K562 (cell line): Measurements from ENCODE around the gene XPOT. TPM values are rescaled to one million over a fixed set of nuclear protein-coding genes. Genes with fewer than 3 reads are reported as not detected.

ENCODE experiments used
- CREM ChIP-seq: IDR thresholded peaks from 2 replicates; pipeline ENCODE4 v1.6.1; 2014; ENCODE audit warnings: antibody characterized with exemption, low read depth
- JUND ChIP-seq, 2 experiments: IDR thresholded peaks; 2 replicates in 1 of 2; 3 replicates in 1 of 2; pipeline ENCODE4 v1.6.1; 2011; ENCODE audit warnings: borderline replicate concordance in 2 of 2, low read depth in 2 of 2, low read length in 2 of 2, improper control_type of control experiment in 1 of 2, missing biosample characterization in 1 of 2, missing genetic modification characterization in 1 of 2, missing genetic modification reagents in 1 of 2
- MGA ChIP-seq: fragments of 450-650 bp; IDR thresholded peaks from 2 replicates; pipeline ENCODE4 v1.6.1; 2016; ENCODE audit warnings: mild to moderate bottlenecking, moderate library complexity
- NFE2L1 ChIP-seq: fragments of 450-650 bp; IDR thresholded peaks from 2 replicates; pipeline ENCODE4 v1.6.1; 2016; ENCODE audit warnings: missing genetic modification characterization, low read depth, mild to moderate bottlenecking, missing compliant biosample characterization, moderate library complexity, borderline replicate concordance
- OTX1 ChIP-seq: fragments of 450-650 bp; formaldehyde crosslinking; IDR thresholded peaks from 2 replicates; pipeline ENCODE4 v1.4.0; 2022; ENCODE audit warnings: mild to moderate bottlenecking
- PHB2 ChIP-seq: fragments of 450-650 bp; IDR thresholded peaks from 2 replicates; pipeline ENCODE4 v1.6.1; 2017; ENCODE audit warnings: low read depth
- PRMT5 ChIP-seq: sonication (generic); formaldehyde crosslinking; IDR thresholded peaks from 2 replicates; pipeline ENCODE4 v1.5.0; 2020; ENCODE audit warnings: missing genetic modification reagents
- STAT6 ChIP-seq: sonication (generic); formaldehyde crosslinking; IDR thresholded peaks from 2 replicates; pipeline ENCODE4 v1.8.1; 2023; ENCODE audit warnings: mild to moderate bottlenecking, missing genetic modification reagents
- ZC3H8 ChIP-seq: fragments of 450-650 bp; IDR thresholded peaks from 2 replicates; pipeline ENCODE4 v1.6.1; 2017
- polyA plus RNA-seq, 8 experiments: library from polyadenylated mRNA; depleted of rRNA in 4 of 8; stranded (reverse) in 5 of 8; unstranded in 3 of 8; fragments of >200 nt; fragmentation: Nextera tagmentation in 2 of 8; fragmentation: Illumina TruSeq in 1 of 8; extraction: Ambion mirVana in 2 of 8; extraction: Trizol in 1 of 8; gene quantifications; 2 replicates each; pipeline versions ENCODE4 v1.2.1 to v1.2.3, GENCODE V29; 2011 to 2014; ENCODE audit warnings: inconsistent platforms in 1 of 8, missing spikeins in 1 of 8
- total RNA-seq, 7 experiments: library from RNA; depleted of rRNA in 6 of 7; stranded (reverse); fragments of >200 nt in 6 of 7; fragmentation: Illumina TruSeq in 2 of 7; extraction: Trizol in 2 of 7; gene quantifications; 2 replicates each; pipeline versions ENCODE4 v1.2.1 to v1.2.3, GENCODE V29; 2011 to 2021; ENCODE audit warnings: low replicate concordance in 1 of 7
- TF ChIP-seq, protein P1 (sequence below): sonication (generic); formaldehyde crosslinking; IDR thresholded peaks from 2 replicates; pipeline ENCODE4 v1.8.1; 2022; ENCODE audit warnings: missing genetic modification reagents

XPOT gene
- total and polyA plus RNA-seq, 9 of the 15 experiments (the other 6 are each of a cell fraction or from before 2014, with no cell fraction given), result 26.2 to 192 (median 102) TPM

GRCh38 chr12:64403707-64404469 lies at the start of gene XPOT (continued):
- TF ChIP-seq STAT6 (CRISPR knock-in tag), result no peak
- no peak for TF ChIP-seq PRMT5
- TF ChIP-seq CREM, result peak; percentile 92
- no peak for TF ChIP-seq PHB2
- 0 out of 2 replicates have a peak, but pooled peaks have one; percentile 26 for TF ChIP-seq OTX1
- peak; percentile 68 for TF ChIP-seq MGA
- TF ChIP-seq, protein P1, sequence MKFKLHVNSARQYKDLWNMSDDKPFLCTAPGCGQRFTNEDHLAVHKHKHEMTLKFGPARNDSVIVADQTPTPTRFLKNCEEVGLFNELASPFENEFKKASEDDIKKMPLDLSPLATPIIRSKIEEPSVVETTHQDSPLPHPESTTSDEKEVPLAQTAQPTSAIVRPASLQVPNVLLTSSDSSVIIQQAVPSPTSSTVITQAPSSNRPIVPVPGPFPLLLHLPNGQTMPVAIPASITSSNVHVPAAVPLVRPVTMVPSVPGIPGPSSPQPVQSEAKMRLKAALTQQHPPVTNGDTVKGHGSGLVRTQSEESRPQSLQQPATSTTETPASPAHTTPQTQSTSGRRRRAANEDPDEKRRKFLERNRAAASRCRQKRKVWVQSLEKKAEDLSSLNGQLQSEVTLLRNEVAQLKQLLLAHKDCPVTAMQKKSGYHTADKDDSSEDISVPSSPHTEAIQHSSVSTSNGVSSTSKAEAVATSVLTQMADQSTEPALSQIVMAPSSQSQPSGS, result no peak
- TF ChIP-seq NFE2L1, result no peak
- no peak for TF ChIP-seq ZC3H8
- peak; percentile 79 for TF ChIP-seq JUND (IDR thresholded peaks at IDR 0.05; ENCODE audit: borderline replicate concordance, low read depth, low read length)
- peak; percentile 21; the same call in 1 of the 3 replicates for TF ChIP-seq JUND (tag; IDR thresholded peaks at IDR 0.05; ENCODE audit: borderline replicate concordance, low read depth, low read length)
